ENCODE data around the gene MINDY3. TPM values are rescaled to one million over a fixed set of nuclear protein-coding genes. Genes with fewer than 3 reads are reported as not detected.

The MINDY3 gene
- total RNA-seq, 1 donor from 2014 or later = 29.7 TPM

- no peak for DNase-seq (ENCODE audit: extremely low read depth, low read depth, low spot score)
These were observed 120.9 kb downstream of the MINDY3 start for GRCh38 chr10:15739254-15739970.

- DNase-seq (ENCODE audit: extremely low read depth, low read depth, low spot score) = no peak
These were observed 121.9 kb downstream of the MINDY3 start for GRCh38 chr10:15738270-15738925.

- no peak for DNase-seq (ENCODE audit: extremely low read depth, low read depth, low spot score)
These were observed 122.7 kb downstream of the MINDY3 start for GRCh38 chr10:15737656-15738055.

- DNase-seq (ENCODE audit: extremely low read depth, low read depth, low spot score) = no peak
These were observed 124.5 kb downstream of the MINDY3 start for GRCh38 chr10:15735763-15736162.

- DNase-seq (ENCODE audit: extremely low read depth, low read depth, low spot score) = no peak
These were observed 130.0 kb downstream of the MINDY3 start for GRCh38 chr10:15730341-15730740.

GRCh38 chr10:15729890-15730289 is 130.4 kb downstream of the MINDY3 start:
- DNase-seq (ENCODE audit: extremely low read depth, low read depth, low spot score) = no peak

Other genes starting within 250 kb of the MINDY3 start
- 2.1 and 9.5 TPM in 2 replicates for gene ITGA8, start 140.6 kb downstream of the MINDY3 start, total RNA-seq

Measured in glomerular endothelial cell (primary cell).